ENCODE data around the gene LITAF. TPM values are rescaled to one million over a fixed set of nuclear protein-coding genes. Genes with fewer than 3 reads are reported as not detected.

The LITAF gene
- total and polyA plus RNA-seq, 2 of the 4 experiments (the other 2 are of a cell fraction) = 113 to 206 TPM

- Histone ChIP-seq H4K20me1 (ENCODE audit: insufficient read depth, low read length) (peaks cover 67% of the 10 kb centered on the region), H4K91ac (ENCODE audit: insufficient read depth, low read depth, low read length) (no peak overlapping the region)
- CTCF ChIA-PET = no interaction called here
Measured at GRCh38 chr16:11563493-11564040, 23.2 kb downstream of the LITAF start.

More at GRCh38 chr16:11563493-11564040, 23.2 kb downstream of the LITAF start:
- Histone ChIP-seq H3K4ac (ENCODE audit: low read depth, low read length) (no peak overlapping the region), H3K18ac (ENCODE audit: low read depth, low read length) (no peak overlapping the region), H3K4me2 (ENCODE audit: low read depth, low read length) (no peak overlapping the region), H3K14ac (replicated peaks; ENCODE audit: low read depth, low read length) (no peak overlapping the region), H3K4me3 (ENCODE audit: insufficient read depth, low read depth, low read length) (no peak overlapping the region), H3K56ac (ENCODE audit: extremely low read depth, insufficient read depth, low read length) (no peak overlapping the region), H3K9me1 (ENCODE audit: insufficient read depth, low read length) (peaks cover 9% of the 10 kb centered on the region), H3K9me3 (ENCODE audit: control insufficient read depth, insufficient read depth, low read length) (no peaks in the 10 kb centered on the region), H2BK15ac (ENCODE audit: low read depth, low read length) (no peak overlapping the region), H4K8ac (ENCODE audit: low read depth in 2 of 2, low read length in 2 of 2) (no peak overlapping the region), H3K23ac (ENCODE audit: low read depth, low read length) (no peak overlapping the region), H2BK5ac (ENCODE audit: low read depth, low read length, poor library complexity, severe bottlenecking) (no peak overlapping the region), H3K36me3 (ENCODE audit: control insufficient read depth, insufficient read depth, low read length) (peaks cover 21% of the 10 kb centered on the region), H3K4me1 (ENCODE audit: control insufficient read depth, insufficient read depth, low read length) (peaks cover 14% of the 10 kb centered on the region), H2AK9ac (replicated peaks; ENCODE audit: low read depth, low read length, poor library complexity) (no peak overlapping the region), H3K27me3 (ENCODE audit: control insufficient read depth, insufficient read depth, low read length) (no peaks in the 10 kb centered on the region), H2AK5ac (ENCODE audit: low read depth, low read length) (no peak overlapping the region), H3K9ac (ENCODE audit: low read depth, low read length) (no peak overlapping the region), H3K27ac (ENCODE audit: insufficient read depth, low read length) (no peak overlapping the region), H2BK20ac (ENCODE audit: low read depth, low read length) (no peak overlapping the region), H2AFZ (replicated peaks; ENCODE audit: low read length, poor library complexity) (no peak overlapping the region), H2BK120ac (ENCODE audit: low read depth, low read length) (no peak overlapping the region), H3K79me1 (ENCODE audit: low read depth in 1 of 2, low read length in 2 of 2) (peaks cover 44 to 89% of the 10 kb centered on the region in 2 experiments), H4K5ac (ENCODE audit: low read depth, low read length) (0 out of 2 replicates have a peak overlapping the region, but pooled peaks have one; percentile 17)
- intact Hi-C loops (cut with micrococcal nuclease) (no loop called here), in situ Hi-C loops (cut with MboI; ENCODE audit: low sequenced_read_pairs) (no loop called here), dilution Hi-C loops (cut with HindIII; ENCODE audit: low sequenced_read_pairs, unreplicated experiment) (no loop called here)
- POLR2A ChIA-PET (ENCODE audit: unreplicated experiment) = no interaction called here
- ATAC-seq (ENCODE audit: low read depth) (no peak), DNase-seq (no peak)
- TF ChIP-seq RAD21 (IDR thresholded peaks at IDR 0.05; ENCODE audit: low read length) = no peak
- no peak for TF ChIP-seq CHD1 (IDR thresholded peaks at IDR 0.05; ENCODE audit: low read depth, low read length)
- TF ChIP-seq FOS (IDR thresholded peaks at IDR 0.05; ENCODE audit: low read depth, low read length) = no peak
- TF ChIP-seq SMC3 (IDR thresholded peaks at IDR 0.05; ENCODE audit: low read depth, low read length) = no peak
- no peak for TF ChIP-seq MAFK (IDR thresholded peaks at IDR 0.05; ENCODE audit: low read depth, low read length)
- TF ChIP-seq POLR2A (IDR thresholded peaks at IDR 0.05; ENCODE audit: low read depth, low read length) = no peak
- TF ChIP-seq ELK1 (IDR thresholded peaks at IDR 0.05; ENCODE audit: borderline replicate concordance, low read depth, low read length) = no peak
- no peak for TF ChIP-seq RCOR1 (IDR thresholded peaks at IDR 0.05; ENCODE audit: insufficient replicate concordance, low read length)
- no peak for TF ChIP-seq BHLHE40 (IDR thresholded peaks at IDR 0.05; ENCODE audit: low read depth, low read length)
- TF ChIP-seq, protein P1, sequence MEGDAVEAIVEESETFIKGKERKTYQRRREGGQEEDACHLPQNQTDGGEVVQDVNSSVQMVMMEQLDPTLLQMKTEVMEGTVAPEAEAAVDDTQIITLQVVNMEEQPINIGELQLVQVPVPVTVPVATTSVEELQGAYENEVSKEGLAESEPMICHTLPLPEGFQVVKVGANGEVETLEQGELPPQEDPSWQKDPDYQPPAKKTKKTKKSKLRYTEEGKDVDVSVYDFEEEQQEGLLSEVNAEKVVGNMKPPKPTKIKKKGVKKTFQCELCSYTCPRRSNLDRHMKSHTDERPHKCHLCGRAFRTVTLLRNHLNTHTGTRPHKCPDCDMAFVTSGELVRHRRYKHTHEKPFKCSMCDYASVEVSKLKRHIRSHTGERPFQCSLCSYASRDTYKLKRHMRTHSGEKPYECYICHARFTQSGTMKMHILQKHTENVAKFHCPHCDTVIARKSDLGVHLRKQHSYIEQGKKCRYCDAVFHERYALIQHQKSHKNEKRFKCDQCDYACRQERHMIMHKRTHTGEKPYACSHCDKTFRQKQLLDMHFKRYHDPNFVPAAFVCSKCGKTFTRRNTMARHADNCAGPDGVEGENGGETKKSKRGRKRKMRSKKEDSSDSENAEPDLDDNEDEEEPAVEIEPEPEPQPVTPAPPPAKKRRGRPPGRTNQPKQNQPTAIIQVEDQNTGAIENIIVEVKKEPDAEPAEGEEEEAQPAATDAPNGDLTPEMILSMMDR (conservative IDR thresholded peaks at IDR 0.05; ENCODE audit: low read depth, low read length) = no peak
- TF ChIP-seq CEBPB (IDR thresholded peaks at IDR 0.05; ENCODE audit: low read depth, low read length) = no peak
- TF ChIP-seq MAZ (IDR thresholded peaks at IDR 0.05; ENCODE audit: borderline replicate concordance, low read depth, low read length) = no peak
- TF ChIP-seq NFE2L2 (IDR thresholded peaks at IDR 0.05; ENCODE audit: low read depth, low read length) = no peak
- no peak for TF ChIP-seq RFX5 (IDR thresholded peaks at IDR 0.05; ENCODE audit: low read depth, low read length)
- TF ChIP-seq, protein P2, sequence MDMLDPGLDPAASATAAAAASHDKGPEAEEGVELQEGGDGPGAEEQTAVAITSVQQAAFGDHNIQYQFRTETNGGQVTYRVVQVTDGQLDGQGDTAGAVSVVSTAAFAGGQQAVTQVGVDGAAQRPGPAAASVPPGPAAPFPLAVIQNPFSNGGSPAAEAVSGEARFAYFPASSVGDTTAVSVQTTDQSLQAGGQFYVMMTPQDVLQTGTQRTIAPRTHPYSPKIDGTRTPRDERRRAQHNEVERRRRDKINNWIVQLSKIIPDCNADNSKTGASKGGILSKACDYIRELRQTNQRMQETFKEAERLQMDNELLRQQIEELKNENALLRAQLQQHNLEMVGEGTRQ (IDR thresholded peaks at IDR 0.05; ENCODE audit: low read depth, low read length) = no peak
- no peak for TF ChIP-seq MXI1 (IDR thresholded peaks at IDR 0.05; ENCODE audit: borderline replicate concordance, low read depth, low read length)
- BruUV-seq (replicated peaks) = no TSS peak
- WGBS, 2 experiments (ENCODE audit: extremely low coverage in 2 of 2, insufficient read length in 1 of 2) = 83% methylated on average over 1 of the region's 6 CpGs; no CpG with 5 or more reads in 1 of the 2 experiments
